ENCODE measurements around the gene CFAP157. TPM values are rescaled to one million over a fixed set of nuclear protein-coding genes. Genes with fewer than 3 reads are reported as not detected.

Gene CFAP157
- total and polyA plus RNA-seq, 2 donors (not counting 3 experiments of a cell fraction or from before 2014, with no cell fraction given) = 0.03 TPM; not detected in 1

DNA sequence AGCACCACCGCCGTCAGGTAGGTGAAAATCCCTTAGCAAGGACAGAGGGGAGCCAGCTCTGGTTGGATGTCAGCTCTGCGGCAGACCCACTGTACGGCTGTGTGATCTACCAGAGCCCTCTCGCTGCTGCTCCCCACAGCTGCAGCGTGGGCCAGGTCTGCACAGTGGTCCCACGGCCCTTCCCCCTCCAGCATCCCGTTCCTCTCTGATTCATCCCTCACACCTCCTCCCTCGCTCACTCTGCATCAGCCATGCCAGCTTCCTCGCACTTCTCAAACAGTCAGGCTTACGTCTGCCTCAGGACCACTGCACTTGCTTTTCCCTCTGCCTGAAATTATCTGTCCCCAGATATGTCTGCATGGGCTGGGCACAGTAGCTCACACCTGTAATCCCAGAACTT, 26.6 kb upstream of the CFAP157 start:
- no peak overlapping the region for H3K9ac ChIP-seq (replicated peaks; ENCODE audit: extremely low read depth, insufficient read depth, low read length)
- no peaks in the 10 kb centered on the region for H3K27me3 ChIP-seq (ENCODE audit: control insufficient read depth in 2 of 2, insufficient read depth in 2 of 2, low read length in 2 of 2)
- no peak for TF ChIP-seq MYC (IDR thresholded peaks at IDR 0.05; ENCODE audit: low read depth, low read length)
- TF ChIP-seq POLR2A (IDR thresholded peaks at IDR 0.05; ENCODE audit: low read depth, low read length) = no peak
- TF ChIP-seq POLR2AphosphoS5 (IDR thresholded peaks at IDR 0.05; ENCODE audit: insufficient read depth, low read depth, low read length) = no peak
- no peak for TF ChIP-seq CTCF (IDR thresholded peaks at IDR 0.05; ENCODE audit: extremely low read depth in 1 of 2, insufficient read depth in 1 of 2, low read depth in 1 of 2, low read length in 2 of 2)
- no peak for TF ChIP-seq GATA2 (IDR thresholded peaks at IDR 0.05; ENCODE audit: insufficient read depth, insufficient read length, low read depth, low read length)
- no peak for TF ChIP-seq FOS (IDR thresholded peaks at IDR 0.05; ENCODE audit: borderline replicate concordance, insufficient read depth, low read length)
- TF ChIP-seq, protein P1, sequence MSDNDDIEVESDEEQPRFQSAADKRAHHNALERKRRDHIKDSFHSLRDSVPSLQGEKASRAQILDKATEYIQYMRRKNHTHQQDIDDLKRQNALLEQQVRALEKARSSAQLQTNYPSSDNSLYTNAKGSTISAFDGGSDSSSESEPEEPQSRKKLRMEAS (IDR thresholded peaks at IDR 0.05; ENCODE audit: insufficient read depth, insufficient read length) = no peak
- no peak for TF ChIP-seq EZH2 (IDR thresholded peaks at IDR 0.05; ENCODE audit: borderline replicate concordance, low read depth, low read length, severe bottlenecking)
- TF ChIP-seq JUN (IDR thresholded peaks at IDR 0.05; ENCODE audit: borderline replicate concordance, insufficient read depth, insufficient read length, low read depth) = no peak
- H3K9me1 ChIP-seq (replicated peaks; ENCODE audit: control insufficient read depth, extremely low read depth, insufficient read depth, low read length) = no peaks in the 10 kb centered on the region
- H3K79me2 ChIP-seq (ENCODE audit: control insufficient read depth, insufficient read depth, low read length) = no peaks in the 10 kb centered on the region
- H4K20me1 ChIP-seq (replicated peaks; ENCODE audit: control insufficient read depth, extremely low read depth, insufficient read depth, low read length) = no peaks in the 10 kb centered on the region
- no peak overlapping the region for H3K4me2 ChIP-seq (ENCODE audit: insufficient read depth, low read length)
- peaks cover 4 to 49% of the 10 kb centered on the region in 2 experiments for H3K36me3 ChIP-seq (ENCODE audit: control insufficient read depth in 2 of 2, extremely low read depth in 1 of 2, insufficient read depth in 2 of 2, low read length in 2 of 2)
- H3K4me1 ChIP-seq (ENCODE audit: control insufficient read depth, extremely low read depth, insufficient read depth, low read length) = no peaks in the 10 kb centered on the region
- CTCF ChIA-PET = no interaction called here
- no peak for DNase-seq (ENCODE audit: low read depth, low spot score)
- POLR2A ChIA-PET = no interaction called here
- no peak for FAIRE-seq
- no TSS peak for BruUV-seq (replicated peaks)
- intact Hi-C loops (cut with micrococcal nuclease) (no loop called here), dilution Hi-C loops (cut with MboI; ENCODE audit: extremely low pct_ligation_motif_present, low sequenced_read_pairs) (no loop called here)
- no peak overlapping the region for H3K27ac ChIP-seq (ENCODE audit: insufficient read depth, low read depth, low read length)
- H2AFZ ChIP-seq (ENCODE audit: low read depth, low read length) = no peak overlapping the region
- H3K9me3 ChIP-seq (replicated peaks; ENCODE audit: control insufficient read depth, insufficient read depth, low read length) = no peaks in the 10 kb centered on the region
- H3K4me3 ChIP-seq (replicated peaks in 1 of 3; ENCODE audit: insufficient read depth in 1 of 3, low read depth in 1 of 3, low read length in 3 of 3) = no peak overlapping the region

Data from endothelial cell of umbilical vein (primary cell).